Activated CD8-positive, alpha-beta memory T cell treated with anti-CD3 and anti-CD28 coated beads for 24 hours (primary cell): ENCODE measurements around the gene EFS.
"Not testable (repeated sequence)": the region's sequence is repeated elsewhere in the genome, so short reads cannot be mapped to it uniquely, and the experiment has no call there.

Experiments
- DNase-seq: peaks from one replicate; pipeline ENCODE4 v3.0.0-alpha.2; 2020

The EFS gene

GRCh38 chr14:23365036-23365731 is at the start of gene EFS:
Gene EFS, minus strand, starts transcription at chr14:23365172. Its CDS starts 147 bp downstream, at chr14:23365025.
- DNase-seq, result no peak

- no peak for DNase-seq
Observed at GRCh38 chr14:23414254-23414653, 49.3 kb upstream of the EFS start.

GRCh38 chr14:23413681-23414080 is 48.7 kb upstream of the EFS start:
- no peak for DNase-seq

- DNase-seq, result no peak
Observed at GRCh38 chr14:23411563-23412525, 46.9 kb upstream of the EFS start.

GRCh38 chr14:23409966-23410635 is 45.1 kb upstream of the EFS start:
- no peak for DNase-seq

GRCh38 chr14:23409475-23409874 is 44.5 kb upstream of the EFS start:
- DNase-seq, result no peak

GRCh38 chr14:23408307-23408630 is 43.3 kb upstream of the EFS start:
- DNase-seq, result no peak

- no peak for DNase-seq
Observed at GRCh38 chr14:23407516-23408306, 42.7 kb upstream of the EFS start, which contains the start of gene MYH6. Gene MYH6, minus strand, starts transcription at chr14:23408273. Its CDS starts 1,050 bp downstream, at chr14:23407223.

GRCh38 chr14:23406725-23407355 is 41.9 kb upstream of the EFS start:
- DNase-seq, result no peak

- DNase-seq, result no peak
Observed at GRCh38 chr14:23406244-23406643, 41.3 kb upstream of the EFS start.

GRCh38 chr14:23405516-23406025 is 40.6 kb upstream of the EFS start:
- no peak for DNase-seq

GRCh38 chr14:23405096-23405495 is 40.1 kb upstream of the EFS start:
- no peak for DNase-seq

- no peak for DNase-seq
Observed at GRCh38 chr14:23404331-23404900, 39.4 kb upstream of the EFS start.

- DNase-seq, result no peak
Observed at GRCh38 chr14:23403908-23404307, 38.9 kb upstream of the EFS start.

GRCh38 chr14:23403139-23403438 is 38.1 kb upstream of the EFS start:
- DNase-seq, result no peak

- no peak for DNase-seq
Observed at GRCh38 chr14:23402296-23403138, 37.5 kb upstream of the EFS start.

- DNase-seq, result no peak
Observed at GRCh38 chr14:23401291-23401690, 36.3 kb upstream of the EFS start.

GRCh38 chr14:23400496-23401149 is 35.7 kb upstream of the EFS start:
- DNase-seq, result not testable (repeated sequence)

- no peak for DNase-seq
Observed at GRCh38 chr14:23399591-23399990, 34.6 kb upstream of the EFS start.

- DNase-seq, result no peak
Observed at GRCh38 chr14:23399136-23399535, 34.2 kb upstream of the EFS start.
